Measurements from ENCODE around the gene MRPL50. TPM values are rescaled to one million over a fixed set of nuclear protein-coding genes. Genes with fewer than 3 reads are reported as not detected.

MRPL50 gene
- total and polyA plus RNA-seq, 2 experiments from 2014 or later, result 25.5 to 59.0 TPM

DNA sequence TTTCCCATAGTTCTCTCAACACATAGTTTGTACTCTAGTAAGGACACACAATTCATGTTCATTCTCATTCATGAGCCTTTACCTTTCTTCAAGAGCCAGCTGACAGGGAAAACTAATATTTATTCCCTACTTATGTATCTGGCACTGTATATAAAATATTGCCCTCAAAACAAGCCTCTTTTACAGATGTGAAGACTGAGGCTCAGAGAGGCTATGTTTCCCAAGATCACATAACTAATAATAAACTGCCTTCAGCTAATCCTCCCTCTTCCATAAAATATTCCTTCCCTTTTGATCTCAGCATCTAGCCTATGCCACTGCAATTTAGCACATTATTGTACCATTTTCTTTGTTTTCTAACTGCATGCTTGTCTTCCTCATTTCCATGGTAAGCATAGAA, 19.0 kb upstream of the MRPL50 start:
- Mint-ChIP-seq H3K4me1 (peaks cover 5% of the 10 kb centered on the region; the same call in 2 of the 3 replicates), H3K9me3 (peaks cover 14% of the 10 kb centered on the region), H3K27me3 (ENCODE audit: insufficient read depth, low read depth, poor library complexity) (no peaks in the 10 kb centered on the region), H3K36me3 (ENCODE audit: low read depth) (0 out of 3 replicates have a peak, but pooled peaks cover 5% of the 10 kb centered on the region), H3K4me3 (no peak overlapping the region), H3K27ac (no peak overlapping the region)
- Histone ChIP-seq H3K9me2 (ENCODE audit: insufficient read depth) (no peaks in the 10 kb centered on the region), H3K4me3 (no peak overlapping the region), H3K79me2 (replicated peaks; ENCODE audit: insufficient read depth) (no peaks in the 10 kb centered on the region), H2AFZ (no peak overlapping the region), H4K20me1 (replicated peaks; ENCODE audit: insufficient read depth) (no peaks in the 10 kb centered on the region), H3K36me3 (ENCODE audit: insufficient read depth) (no peaks in the 10 kb centered on the region), H3K4me2 (no peak overlapping the region), H3K4me1 (ENCODE audit: insufficient read depth) (no peaks in the 10 kb centered on the region), H3K27ac (ENCODE audit: low read depth) (no peak overlapping the region), H3K27me3 (ENCODE audit: insufficient read depth) (no peaks in the 10 kb centered on the region), H3F3A (replicated peaks; ENCODE audit: low read depth) (no peaks in the 10 kb centered on the region)
- DNase-seq (ENCODE audit: low spot score) (no peak), ATAC-seq (no peak)
- TF ChIP-seq NANOG (IDR thresholded peaks at IDR 0.05; ENCODE audit: borderline replicate concordance), result no peak
- TF ChIP-seq, protein P1, sequence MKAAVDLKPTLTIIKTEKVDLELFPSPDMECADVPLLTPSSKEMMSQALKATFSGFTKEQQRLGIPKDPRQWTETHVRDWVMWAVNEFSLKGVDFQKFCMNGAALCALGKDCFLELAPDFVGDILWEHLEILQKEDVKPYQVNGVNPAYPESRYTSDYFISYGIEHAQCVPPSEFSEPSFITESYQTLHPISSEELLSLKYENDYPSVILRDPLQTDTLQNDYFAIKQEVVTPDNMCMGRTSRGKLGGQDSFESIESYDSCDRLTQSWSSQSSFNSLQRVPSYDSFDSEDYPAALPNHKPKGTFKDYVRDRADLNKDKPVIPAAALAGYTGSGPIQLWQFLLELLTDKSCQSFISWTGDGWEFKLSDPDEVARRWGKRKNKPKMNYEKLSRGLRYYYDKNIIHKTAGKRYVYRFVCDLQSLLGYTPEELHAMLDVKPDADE (IDR thresholded peaks at IDR 0.05), result no peak
- TF ChIP-seq, protein P2, sequence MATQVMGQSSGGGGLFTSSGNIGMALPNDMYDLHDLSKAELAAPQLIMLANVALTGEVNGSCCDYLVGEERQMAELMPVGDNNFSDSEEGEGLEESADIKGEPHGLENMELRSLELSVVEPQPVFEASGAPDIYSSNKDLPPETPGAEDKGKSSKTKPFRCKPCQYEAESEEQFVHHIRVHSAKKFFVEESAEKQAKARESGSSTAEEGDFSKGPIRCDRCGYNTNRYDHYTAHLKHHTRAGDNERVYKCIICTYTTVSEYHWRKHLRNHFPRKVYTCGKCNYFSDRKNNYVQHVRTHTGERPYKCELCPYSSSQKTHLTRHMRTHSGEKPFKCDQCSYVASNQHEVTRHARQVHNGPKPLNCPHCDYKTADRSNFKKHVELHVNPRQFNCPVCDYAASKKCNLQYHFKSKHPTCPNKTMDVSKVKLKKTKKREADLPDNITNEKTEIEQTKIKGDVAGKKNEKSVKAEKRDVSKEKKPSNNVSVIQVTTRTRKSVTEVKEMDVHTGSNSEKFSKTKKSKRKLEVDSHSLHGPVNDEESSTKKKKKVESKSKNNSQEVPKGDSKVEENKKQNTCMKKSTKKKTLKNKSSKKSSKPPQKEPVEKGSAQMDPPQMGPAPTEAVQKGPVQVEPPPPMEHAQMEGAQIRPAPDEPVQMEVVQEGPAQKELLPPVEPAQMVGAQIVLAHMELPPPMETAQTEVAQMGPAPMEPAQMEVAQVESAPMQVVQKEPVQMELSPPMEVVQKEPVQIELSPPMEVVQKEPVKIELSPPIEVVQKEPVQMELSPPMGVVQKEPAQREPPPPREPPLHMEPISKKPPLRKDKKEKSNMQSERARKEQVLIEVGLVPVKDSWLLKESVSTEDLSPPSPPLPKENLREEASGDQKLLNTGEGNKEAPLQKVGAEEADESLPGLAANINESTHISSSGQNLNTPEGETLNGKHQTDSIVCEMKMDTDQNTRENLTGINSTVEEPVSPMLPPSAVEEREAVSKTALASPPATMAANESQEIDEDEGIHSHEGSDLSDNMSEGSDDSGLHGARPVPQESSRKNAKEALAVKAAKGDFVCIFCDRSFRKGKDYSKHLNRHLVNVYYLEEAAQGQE (IDR thresholded peaks at IDR 0.05; ENCODE audit: unreplicated experiment), result no peak
- no peak for TF ChIP-seq POLR2AphosphoS5 (IDR thresholded peaks at IDR 0.05; ENCODE audit: low read depth)
- no peak for TF ChIP-seq STAT1 (IDR thresholded peaks at IDR 0.05; ENCODE audit: unreplicated experiment)
- no peak for TF ChIP-seq EZH2phosphoT487 (IDR thresholded peaks at IDR 0.05; ENCODE audit: unreplicated experiment)
- TF ChIP-seq, protein P3, sequence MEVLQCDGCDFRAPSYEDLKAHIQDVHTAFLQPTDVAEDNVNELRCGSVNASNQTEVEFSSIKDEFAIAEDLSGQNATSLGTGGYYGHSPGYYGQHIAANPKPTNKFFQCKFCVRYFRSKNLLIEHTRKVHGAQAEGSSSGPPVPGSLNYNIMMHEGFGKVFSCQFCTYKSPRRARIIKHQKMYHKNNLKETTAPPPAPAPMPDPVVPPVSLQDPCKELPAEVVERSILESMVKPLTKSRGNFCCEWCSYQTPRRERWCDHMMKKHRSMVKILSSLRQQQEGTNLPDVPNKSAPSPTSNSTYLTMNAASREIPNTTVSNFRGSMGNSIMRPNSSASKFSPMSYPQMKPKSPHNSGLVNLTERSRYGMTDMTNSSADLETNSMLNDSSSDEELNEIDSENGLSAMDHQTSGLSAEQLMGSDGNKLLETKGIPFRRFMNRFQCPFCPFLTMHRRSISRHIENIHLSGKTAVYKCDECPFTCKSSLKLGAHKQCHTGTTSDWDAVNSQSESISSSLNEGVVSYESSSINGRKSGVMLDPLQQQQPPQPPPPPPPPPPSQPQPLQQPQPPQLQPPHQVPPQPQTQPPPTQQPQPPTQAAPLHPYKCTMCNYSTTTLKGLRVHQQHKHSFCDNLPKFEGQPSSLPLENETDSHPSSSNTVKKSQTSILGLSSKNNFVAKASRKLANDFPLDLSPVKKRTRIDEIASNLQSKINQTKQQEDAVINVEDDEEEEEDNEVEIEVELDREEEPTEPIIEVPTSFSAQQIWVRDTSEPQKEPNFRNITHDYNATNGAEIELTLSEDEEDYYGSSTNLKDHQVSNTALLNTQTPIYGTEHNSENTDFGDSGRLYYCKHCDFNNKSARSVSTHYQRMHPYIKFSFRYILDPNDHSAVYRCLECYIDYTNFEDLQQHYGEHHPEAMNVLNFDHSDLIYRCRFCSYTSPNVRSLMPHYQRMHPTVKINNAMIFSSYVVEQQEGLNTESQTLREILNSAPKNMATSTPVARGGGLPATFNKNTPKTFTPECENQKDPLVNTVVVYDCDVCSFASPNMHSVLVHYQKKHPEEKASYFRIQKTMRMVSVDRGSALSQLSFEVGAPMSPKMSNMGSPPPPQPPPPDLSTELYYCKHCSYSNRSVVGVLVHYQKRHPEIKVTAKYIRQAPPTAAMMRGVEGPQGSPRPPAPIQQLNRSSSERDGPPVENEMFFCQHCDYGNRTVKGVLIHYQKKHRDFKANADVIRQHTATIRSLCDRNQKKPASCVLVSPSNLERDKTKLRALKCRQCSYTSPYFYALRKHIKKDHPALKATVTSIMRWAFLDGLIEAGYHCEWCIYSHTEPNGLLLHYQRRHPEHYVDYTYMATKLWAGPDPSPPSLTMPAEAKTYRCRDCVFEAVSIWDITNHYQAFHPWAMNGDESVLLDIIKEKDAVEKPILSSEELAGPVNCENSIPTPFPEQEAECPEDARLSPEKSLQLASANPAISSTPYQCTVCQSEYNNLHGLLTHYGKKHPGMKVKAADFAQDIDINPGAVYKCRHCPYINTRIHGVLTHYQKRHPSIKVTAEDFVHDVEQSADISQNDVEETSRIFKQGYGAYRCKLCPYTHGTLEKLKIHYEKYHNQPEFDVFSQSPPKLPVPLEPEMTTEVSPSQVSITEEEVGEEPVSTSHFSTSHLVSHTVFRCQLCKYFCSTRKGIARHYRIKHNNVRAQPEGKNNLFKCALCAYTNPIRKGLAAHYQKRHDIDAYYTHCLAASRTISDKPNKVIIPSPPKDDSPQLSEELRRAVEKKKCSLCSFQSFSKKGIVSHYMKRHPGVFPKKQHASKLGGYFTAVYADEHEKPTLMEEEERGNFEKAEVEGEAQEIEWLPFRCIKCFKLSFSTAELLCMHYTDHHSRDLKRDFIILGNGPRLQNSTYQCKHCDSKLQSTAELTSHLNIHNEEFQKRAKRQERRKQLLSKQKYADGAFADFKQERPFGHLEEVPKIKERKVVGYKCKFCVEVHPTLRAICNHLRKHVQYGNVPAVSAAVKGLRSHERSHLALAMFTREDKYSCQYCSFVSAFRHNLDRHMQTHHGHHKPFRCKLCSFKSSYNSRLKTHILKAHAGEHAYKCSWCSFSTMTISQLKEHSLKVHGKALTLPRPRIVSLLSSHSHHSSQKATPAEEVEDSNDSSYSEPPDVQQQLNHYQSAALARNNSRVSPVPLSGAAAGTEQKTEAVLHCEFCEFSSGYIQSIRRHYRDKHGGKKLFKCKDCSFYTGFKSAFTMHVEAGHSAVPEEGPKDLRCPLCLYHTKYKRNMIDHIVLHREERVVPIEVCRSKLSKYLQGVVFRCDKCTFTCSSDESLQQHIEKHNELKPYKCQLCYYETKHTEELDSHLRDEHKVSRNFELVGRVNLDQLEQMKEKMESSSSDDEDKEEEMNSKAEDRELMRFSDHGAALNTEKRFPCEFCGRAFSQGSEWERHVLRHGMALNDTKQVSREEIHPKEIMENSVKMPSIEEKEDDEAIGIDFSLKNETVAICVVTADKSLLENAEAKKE (CRISPR knock-in tag; IDR thresholded peaks at IDR 0.05), result no peak
- TF ChIP-seq CREB1 (CRISPR knock-in tag; IDR thresholded peaks at IDR 0.05; ENCODE audit: low read depth), result no peak
- no peak for TF ChIP-seq ZNF114 (CRISPR knock-in tag; IDR thresholded peaks at IDR 0.05)
- no peak for TF ChIP-seq JUNB (IDR thresholded peaks at IDR 0.05; ENCODE audit: unreplicated experiment)
- TF ChIP-seq, protein P4, sequence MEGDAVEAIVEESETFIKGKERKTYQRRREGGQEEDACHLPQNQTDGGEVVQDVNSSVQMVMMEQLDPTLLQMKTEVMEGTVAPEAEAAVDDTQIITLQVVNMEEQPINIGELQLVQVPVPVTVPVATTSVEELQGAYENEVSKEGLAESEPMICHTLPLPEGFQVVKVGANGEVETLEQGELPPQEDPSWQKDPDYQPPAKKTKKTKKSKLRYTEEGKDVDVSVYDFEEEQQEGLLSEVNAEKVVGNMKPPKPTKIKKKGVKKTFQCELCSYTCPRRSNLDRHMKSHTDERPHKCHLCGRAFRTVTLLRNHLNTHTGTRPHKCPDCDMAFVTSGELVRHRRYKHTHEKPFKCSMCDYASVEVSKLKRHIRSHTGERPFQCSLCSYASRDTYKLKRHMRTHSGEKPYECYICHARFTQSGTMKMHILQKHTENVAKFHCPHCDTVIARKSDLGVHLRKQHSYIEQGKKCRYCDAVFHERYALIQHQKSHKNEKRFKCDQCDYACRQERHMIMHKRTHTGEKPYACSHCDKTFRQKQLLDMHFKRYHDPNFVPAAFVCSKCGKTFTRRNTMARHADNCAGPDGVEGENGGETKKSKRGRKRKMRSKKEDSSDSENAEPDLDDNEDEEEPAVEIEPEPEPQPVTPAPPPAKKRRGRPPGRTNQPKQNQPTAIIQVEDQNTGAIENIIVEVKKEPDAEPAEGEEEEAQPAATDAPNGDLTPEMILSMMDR (conservative IDR thresholded peaks at IDR 0.05; ENCODE audit: low read depth in 2 of 2), result no peak
- no peak for TF ChIP-seq EZH2 (IDR thresholded peaks at IDR 0.05; ENCODE audit: low read depth, unreplicated experiment)
- TF ChIP-seq ZNF331 (CRISPR knock-in tag; IDR thresholded peaks at IDR 0.05; ENCODE audit: low read depth), result no peak

All from GM23338 (cell line).